GM19395 (cell line): Measurements from ENCODE around the gene ANKRD12.
"Not testable (repeated sequence)": the region's sequence is repeated elsewhere in the genome, so short reads cannot be mapped to it uniquely, and the experiment has no call there.

ENCODE experiments used
- ATAC-seq: cut with Tn5 transposase; IDR thresholded peaks from one replicate; pipeline ENCODE4 v1.9.1; 2021; ENCODE audit warnings: mild to moderate bottlenecking, moderate library complexity; ENCODE audit not compliant: unreplicated experiment

ANKRD12 gene

DNA sequence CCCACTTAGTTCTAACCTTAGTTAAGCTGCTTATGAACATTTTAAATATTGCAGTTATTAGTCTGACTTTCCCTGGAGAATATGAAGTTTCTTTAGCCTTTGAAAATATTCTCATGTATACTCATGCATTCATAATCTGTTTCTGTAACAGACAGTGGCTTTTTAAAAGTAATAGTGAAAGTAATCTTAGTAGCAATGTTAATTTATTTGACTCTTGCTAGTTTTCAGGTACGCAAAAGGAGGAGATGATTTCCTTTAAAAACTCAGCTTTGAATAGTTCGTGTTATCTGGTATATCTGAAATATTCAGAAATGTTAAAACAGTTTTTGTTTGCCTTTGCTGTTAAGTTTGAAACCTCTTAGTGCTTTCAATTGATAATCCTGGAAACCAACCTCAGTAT is 3.8 kb downstream of the ANKRD12 start:
- no peak for ATAC-seq

DNA sequence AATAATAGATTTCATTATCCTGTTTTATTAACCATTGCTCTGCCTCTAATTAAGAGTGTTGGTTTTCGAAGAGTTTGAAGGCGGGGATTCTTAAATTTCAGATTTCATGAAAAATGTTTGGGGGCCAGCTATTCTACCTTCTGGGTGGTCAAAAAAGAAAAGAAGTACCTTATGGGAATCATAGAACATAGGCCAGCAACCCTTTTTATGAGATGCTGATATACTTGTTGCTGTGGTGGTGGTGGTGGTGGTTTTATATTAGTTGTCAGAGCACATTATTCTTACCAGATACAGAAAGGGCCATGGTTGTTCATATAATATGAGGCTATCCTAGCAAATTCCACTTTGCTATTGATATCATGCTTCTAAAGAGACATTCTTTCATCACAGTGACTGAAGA is 4.4 kb downstream of the ANKRD12 start:
- ATAC-seq, result no peak

DNA sequence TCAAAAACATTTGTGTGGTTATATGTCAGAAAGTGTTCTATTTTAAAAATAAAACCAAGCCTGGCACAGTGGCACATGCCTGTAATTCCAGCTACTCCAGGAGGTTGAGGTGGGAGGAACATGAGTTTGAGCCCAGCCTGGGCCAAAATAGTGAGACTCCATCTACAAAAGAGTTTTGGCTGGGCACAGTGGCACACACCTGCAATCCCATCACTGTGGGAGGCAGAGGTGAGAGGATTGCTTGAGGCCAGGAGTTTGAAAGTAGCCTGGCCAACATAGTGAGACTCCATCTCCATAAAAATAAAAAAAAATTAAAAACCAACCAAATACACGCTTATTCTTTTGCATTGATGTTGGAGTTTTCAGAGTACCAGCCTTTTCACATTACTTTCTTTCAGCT is 9.6 kb downstream of the ANKRD12 start:
- no peak for ATAC-seq

- no peak for ATAC-seq
These were observed 11.0 kb downstream of the ANKRD12 start for GRCh38 chr18:9147440-9148202.

- no peak for ATAC-seq
These were observed 11.6 kb downstream of the ANKRD12 start for GRCh38 chr18:9148203-9148552.

DNA sequence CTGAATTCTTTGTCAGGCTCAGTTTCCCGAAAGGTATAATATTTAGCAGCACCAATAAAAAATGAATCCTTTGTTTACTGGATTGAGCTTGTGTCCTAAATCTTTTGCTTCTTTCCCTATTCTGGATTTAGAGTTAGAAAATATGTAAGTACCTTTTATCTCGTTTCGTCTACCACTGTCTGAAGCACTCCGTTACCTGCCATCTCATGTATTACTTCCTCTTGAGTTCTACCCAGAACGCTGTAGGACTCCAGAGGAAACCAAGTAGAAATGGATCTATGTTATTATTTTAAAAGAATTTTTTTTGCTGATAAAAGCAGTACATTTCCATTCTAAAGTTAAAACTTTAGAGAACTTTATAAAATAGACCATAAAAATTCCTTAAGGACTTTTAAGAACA is 13.5 kb downstream of the ANKRD12 start:
- ATAC-seq, result no peak

- no peak for ATAC-seq
These were observed 16.7 kb downstream of the ANKRD12 start for GRCh38 chr18:9153256-9153655.

DNA sequence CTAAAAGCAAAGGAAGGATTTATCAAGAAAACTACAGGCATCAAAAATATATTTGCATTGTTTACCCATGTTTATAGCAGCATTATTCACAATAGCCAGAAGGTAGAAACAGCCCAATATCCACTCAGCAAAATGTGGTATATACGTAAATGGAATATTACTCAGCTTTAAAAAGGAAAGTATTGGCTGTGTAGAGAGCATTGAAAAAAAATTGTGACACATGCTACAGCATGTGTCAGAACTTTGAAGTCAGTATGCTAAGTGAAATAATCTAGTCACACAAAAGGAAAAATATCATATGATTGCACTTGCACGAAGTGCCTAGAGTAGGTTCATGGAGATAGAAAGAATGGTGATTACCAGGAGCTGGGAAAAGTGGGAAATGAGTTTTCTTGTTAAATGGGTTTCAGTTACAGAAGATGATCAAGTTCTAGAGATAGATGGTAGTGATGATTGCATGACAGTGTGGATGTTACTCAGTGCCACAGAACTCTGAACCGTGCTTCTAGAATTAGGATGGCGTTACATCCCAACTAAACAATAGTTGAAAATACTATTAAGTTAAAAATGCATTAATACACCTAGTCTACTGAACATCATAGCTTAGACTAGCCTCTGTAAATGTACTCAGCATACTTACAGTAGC is 20.1 kb downstream of the ANKRD12 start:
- ATAC-seq, result no peak

- no peak for ATAC-seq
These were observed 21.2 kb downstream of the ANKRD12 start for GRCh38 chr18:9157806-9158205.

DNA sequence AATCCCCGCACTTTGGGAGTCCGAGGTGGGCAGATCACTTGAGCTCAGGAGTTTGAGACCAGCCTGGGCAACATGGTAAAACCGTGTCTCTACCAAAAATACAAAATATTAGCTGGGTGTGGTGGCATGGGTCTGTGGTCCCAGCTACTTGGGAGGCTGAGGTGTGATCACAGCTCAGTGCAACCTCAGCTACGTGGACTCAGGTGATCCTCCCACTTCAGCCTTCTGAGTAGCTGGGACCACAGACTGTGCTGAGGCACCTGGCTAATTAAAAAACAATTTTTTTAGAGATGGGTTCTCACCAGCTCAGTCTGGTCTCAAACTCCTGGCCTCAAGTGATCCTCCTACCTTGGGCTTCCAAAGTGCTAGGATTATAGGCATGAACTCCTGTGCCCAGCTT is 23.4 kb downstream of the ANKRD12 start:
- no peak for ATAC-seq

GRCh38 chr18:9162663-9163062 is 26.1 kb downstream of the ANKRD12 start:
- ATAC-seq, result not testable (repeated sequence)

- ATAC-seq, result not testable (repeated sequence)
These were observed 27.6 kb downstream of the ANKRD12 start for GRCh38 chr18:9164149-9164548.

GRCh38 chr18:9165883-9166282 is 29.3 kb downstream of the ANKRD12 start:
- ATAC-seq, result not testable (repeated sequence)

DNA sequence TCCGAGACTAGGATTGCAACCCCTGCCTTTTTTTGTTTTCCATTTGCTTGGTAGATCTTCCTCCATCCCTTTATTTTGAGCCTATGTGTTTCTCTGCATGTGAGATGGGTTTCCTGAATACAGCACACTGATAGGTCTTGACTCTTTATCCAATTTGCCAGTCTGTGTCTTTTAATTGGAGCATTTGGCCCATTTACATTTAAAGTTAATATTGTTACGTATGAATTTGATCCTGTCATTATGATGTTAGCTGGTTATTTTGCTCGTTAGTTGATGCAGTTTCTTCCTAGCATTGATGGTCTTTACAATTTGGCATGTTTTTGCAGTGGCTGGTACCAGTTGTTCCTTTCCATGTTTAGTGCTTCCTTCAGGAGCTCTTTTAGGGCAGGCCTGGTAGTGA is 32.9 kb downstream of the ANKRD12 start:
- ATAC-seq, result not testable (repeated sequence)

DNA sequence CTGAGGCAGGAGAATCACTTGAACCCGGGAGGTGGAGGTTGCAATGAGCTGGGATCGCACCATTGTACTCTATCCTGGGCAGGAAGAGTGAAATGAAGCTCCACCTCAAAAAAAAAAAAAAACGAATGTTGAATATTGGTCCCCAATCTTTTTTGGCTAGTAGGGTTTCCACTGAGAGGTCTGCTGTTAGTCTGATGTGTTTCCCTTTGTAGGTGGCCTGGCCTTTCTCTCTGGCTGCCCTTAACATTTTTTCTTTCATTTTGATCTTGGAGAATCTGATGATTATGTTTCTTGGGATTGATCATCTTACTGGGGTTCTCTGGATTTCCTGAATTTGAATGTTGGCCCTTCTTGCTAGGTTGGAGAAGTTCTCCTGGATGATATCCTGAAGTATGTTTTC is 35.3 kb downstream of the ANKRD12 start:
- not testable (repeated sequence) for ATAC-seq

- no peak for ATAC-seq
These were observed 36.0 kb downstream of the ANKRD12 start for GRCh38 chr18:9172506-9173127.

DNA sequence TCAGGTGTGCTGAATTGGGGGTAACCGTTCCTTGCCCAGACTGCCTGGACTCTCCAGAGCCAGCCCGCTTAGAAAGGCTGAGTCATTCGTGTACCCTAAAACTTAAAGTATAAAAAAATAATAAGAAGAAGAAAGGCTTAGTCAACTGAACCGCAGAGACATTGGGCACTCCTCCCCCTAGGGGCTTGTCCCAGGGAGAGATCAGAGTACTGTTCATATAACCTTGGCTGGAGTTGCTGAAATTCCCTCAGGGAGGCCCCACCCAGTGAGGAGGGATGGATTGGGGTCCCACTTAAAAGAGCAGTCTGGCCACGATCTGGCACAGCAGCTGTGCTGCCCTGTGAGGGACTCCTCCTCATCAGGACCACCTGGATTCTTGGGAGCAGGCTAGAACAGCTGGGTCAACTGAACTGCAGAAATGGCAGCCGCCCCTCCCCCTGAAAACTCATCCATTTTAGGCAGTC is 37.2 kb downstream of the ANKRD12 start:
- ATAC-seq, result no peak

- ATAC-seq, result no peak
These were observed 37.7 kb downstream of the ANKRD12 start for GRCh38 chr18:9174302-9174701.

- no peak for ATAC-seq
These were observed 38.5 kb downstream of the ANKRD12 start for GRCh38 chr18:9175115-9175514.

- no peak for ATAC-seq
These were observed 40.5 kb downstream of the ANKRD12 start for GRCh38 chr18:9177031-9177430.

DNA sequence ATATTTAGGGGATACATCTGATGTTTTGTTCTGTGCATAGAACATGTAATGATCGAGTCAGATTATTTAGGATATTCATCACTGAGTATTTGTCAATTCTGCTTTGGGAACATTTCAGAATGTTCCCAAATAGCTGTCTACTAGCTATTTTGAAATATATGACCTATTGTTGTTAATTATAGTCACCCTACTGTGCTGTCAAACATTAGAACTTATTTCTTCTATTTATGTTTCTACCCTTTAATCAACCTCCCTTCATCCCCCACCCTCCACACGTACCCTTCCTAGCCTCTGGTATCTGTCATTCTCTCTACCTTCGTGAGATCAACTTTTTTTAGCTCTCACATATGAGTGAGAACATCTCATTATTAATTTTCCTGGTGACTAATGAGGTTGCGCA is 40.9 kb downstream of the ANKRD12 start:
- no peak for ATAC-seq

DNA sequence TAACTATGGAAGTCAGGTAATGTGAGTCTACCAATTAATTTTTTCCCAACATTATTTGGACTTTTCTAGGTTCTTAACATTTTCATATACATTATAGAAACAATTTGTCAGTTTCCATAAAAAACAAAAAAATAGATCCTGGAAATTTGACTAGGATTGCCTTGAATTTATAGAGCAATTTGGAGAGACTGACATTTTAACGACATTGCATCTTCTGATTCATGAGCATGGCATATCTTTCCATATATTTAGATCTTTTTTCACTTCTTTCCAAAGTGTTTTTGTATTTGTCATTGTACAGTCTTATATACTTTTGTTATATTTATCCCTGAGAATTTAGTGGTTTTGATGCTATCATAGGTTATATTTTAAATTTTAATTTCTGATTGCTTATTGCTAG is 42.0 kb downstream of the ANKRD12 start:
- ATAC-seq, result no peak
